ENCODE measurements around the gene ZMYND12.

ZMYND12 gene

DNA sequence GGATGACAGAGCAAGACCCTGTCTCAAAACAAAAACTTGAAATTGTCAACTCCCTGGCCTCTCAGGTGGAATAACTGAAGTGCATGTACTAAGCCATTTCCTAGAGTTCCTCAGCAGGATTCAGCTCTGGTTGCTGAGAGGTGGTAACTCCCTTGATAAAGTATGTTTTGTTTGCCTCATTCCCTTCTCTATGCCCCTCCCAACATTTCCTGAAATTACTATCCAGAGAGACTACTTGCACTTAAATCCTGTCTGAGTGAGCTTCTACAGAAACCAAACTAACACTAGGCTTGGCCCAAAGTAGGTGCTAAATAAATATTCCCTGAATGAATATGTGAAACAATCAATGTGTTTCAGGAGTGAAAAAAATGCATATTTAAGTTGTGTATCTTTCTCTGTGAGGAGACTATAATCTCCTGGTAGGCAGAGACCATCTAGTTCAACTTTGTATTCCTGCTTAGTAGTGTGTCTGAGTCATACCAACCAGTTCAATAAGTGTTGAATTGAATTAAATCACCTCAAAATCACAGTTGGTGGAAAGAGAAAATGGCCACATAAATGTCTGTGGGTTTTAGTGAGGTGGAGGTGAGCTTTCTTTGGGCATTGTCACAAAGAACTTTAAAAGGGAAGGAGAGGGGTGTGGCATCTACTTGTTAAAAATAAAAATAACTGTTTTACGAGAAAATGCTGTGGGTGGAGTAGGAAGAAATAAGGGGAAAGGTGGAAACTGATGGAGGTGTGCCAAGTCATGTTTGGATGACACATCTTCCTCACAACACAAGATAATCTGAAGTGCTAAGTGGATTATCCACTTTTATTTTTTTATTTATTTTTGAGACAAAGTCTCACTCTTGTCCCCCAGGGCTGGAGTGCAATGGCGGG is 62.6 kb downstream of the ZMYND12 start:
- no peak for DNase-seq (ENCODE audit: low spot score)

DNA sequence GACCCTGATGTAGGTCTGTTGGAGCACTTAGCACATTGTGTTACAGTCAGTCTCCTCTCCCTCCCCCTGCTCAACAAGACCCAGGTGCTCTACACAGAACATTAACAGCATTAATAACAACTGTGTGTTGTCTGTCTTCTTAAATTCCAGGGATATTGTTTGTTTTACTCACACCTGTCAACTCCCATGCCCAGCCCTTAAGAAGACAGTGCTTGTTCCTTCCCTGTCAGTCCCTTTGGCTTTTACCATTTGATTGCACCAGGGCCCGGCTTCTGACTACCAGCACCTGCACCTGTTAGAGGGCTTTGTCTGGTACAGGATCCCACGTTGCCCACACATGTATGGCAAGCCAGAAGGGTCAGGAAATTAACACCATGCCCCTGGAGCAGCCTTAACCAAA is 63.6 kb downstream of the ZMYND12 start:
- no peak for DNase-seq (ENCODE audit: low spot score)

DNA sequence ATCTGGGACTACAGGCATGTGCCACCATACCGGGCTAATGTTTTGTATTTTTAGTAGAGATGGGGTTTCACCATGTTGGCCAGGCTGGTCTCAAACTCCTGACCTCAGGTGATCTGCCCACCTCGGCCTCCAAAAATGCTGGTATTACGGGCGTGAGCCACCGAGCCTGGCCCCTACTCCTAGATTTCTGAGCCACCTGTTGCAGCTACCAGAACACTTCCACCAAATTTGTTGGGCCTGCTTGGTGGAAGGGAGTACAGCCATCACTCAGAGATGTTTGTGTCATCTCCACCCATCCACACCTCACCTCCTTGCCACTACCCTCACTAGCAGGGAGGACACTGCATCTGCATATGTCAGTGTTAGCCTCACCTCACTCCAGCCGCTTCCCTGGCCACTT is 69.8 kb downstream of the ZMYND12 start:
- no peak for DNase-seq (ENCODE audit: low spot score)

DNA sequence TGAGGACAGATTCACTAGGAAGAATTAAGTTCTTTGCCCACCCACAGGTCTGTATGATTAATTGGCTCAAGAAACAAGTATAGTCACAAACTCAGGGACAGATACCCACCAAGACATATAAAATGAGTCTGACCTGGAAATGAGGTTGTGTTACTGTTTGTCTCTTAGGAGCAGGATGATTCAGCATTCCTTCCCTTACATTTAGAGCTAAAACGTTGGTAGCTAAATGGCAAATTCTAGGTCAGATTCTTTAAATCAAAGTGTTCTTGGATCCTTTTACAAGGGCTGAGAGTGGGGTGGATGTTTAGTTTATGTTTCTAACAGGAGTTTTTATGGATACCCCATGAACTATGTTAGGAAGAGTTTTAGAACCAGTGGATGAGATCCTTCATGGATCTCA is 70.5 kb downstream of the ZMYND12 start:
- DNase-seq (ENCODE audit: low spot score) = no peak

DNA sequence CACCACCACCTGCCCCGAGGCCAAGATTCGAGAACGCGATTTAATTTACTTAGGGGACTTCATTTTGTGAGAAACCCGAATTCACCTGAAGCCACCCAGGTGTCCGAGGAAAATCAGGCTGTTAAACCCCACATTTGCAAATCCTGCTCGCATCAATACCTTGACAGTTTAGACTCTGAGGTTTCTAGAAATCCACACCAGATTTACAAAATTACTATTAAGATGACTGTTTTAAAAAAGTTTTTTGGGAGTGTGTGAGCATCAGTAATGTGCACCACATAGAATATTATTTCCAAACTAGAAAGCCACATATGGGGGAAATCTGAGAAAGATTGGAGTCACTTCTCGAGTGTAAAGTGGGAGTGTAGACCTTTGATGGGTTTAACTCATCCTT is 74.5 kb downstream of the ZMYND12 start:
- DNase-seq (ENCODE audit: low spot score) = no peak

DNA sequence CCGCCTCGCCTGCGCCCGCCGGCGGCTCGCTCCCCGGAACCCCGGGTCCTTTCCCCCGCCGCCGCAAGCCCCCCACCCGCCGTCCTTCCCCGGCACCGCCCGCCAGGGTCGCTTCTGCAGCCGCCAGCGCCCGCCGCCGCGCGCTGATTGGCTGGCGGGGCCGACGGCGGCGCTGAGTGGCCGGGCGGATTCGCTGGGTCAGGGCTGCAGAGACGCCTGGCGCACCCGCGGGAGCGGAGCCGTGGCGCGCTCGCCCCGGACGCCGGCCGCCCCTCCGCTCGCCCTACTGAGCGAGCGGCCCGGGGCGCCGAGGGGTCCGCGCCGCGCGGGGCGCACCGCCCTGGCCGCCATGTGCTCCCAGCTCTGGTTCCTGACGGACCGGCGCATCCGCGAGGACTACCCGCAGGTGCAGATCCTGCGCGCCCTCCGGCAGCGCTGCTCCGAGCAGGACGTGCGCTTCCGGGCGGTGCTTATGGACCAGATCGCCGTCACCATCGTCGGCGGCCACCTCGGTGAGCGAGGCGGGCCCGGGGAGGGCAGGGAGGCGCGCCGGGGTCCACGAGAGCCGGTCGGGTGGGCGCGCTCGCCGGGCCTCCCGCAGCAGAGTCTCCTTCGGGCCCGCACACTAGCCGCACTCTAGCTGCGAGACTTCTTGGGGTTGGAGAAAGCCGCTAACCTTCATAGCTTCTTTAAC is 75.1 kb downstream of the ZMYND12 start, which contains the start of gene RIMKLA:
RIMKLA (plus strand) TSS at position 207 of the 694 bp plus-strand sequence; CDS start at position 350, 143 bp downstream.
- DNase-seq (ENCODE audit: low spot score) = peak; percentile 54

All from SW480 (cell line).